Superior temporal gyrus (tissue), 1 donor: ENCODE measurements around the gene CFAP46.

Source experiments
- DNase-seq: peaks from one replicate; pipeline ENCODE4 v3.0.0-alpha.2; 2016; ENCODE audit errors: extremely low spot score

CFAP46 gene

DNA sequence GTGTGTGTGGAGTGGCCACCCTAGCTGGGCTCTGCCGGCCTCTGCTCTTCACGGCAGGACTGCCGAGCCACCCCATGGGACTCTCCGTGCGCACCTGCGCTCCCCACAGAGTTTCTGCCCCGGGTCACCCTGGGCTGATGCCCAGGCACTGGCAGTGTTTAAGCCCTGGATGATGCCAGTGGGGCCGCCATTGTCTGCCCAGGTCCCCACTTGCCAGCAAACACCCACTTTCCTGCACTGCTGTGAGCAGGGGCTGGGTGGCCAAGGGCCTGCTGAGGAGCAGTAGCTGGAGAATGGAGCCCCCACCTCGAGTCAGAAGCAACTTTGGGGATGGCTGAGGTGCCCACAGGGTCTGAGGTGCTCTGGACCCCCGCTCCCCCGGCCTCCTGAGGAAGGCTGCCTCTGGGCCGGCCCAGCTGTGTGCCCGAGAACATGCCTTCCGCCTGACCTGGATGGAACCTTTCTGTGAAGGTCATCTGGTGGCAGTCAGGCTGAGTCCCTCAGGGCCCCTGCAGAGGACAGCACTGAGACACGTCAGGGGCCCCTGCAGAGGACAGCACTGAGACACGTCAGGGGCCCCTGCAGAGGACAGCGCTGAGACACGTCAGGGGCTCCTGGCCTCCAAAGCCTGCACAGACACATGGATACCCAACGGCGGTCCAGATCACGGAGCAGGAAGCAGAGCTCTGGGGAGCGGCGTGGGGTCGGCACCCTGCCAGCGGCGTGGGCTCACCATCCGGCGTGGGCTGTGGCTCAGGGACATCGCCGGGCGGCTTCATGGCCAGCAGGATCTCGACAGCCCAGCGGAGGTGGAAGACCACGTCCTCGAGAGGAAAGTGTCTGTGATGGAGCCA lies 62.0 kb downstream of the CFAP46 start:
- no peak for DNase-seq

DNA sequence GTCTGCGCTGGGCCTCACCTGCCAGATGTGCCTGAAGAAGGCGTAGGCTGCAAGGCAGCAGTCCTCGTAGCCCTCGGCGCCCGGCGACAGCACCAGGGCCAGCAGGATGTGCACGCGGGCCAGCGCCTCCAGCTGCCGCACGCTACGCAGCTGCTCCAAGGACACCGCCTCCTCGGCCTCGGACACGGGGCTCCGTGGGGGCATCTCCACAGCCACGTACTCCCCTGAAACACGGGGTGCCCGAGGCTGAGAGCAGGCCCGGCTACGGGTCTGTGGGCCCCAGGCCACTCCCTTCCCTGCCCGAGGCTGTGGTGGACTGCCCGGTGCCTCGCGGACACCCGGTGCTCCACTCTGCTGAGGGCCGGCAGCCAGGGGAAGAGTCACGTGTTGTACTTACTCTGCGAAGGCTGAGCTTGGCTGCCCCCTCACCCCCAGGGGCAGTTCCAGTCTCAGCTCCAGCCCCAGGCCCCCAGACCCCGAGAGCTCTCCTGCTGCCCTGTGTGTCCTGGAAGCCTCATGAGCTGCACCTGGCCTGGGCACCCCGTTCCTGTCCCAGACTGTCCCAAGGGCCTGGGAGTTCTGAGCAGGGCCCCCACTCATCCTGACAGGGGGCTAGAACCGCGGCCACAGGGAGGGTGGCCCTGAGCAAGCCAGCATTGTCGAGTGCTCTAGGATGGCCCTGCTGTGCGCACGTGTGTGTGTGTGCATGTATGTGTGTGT lies 62.8 kb downstream of the CFAP46 start:
- no peak for DNase-seq

DNA sequence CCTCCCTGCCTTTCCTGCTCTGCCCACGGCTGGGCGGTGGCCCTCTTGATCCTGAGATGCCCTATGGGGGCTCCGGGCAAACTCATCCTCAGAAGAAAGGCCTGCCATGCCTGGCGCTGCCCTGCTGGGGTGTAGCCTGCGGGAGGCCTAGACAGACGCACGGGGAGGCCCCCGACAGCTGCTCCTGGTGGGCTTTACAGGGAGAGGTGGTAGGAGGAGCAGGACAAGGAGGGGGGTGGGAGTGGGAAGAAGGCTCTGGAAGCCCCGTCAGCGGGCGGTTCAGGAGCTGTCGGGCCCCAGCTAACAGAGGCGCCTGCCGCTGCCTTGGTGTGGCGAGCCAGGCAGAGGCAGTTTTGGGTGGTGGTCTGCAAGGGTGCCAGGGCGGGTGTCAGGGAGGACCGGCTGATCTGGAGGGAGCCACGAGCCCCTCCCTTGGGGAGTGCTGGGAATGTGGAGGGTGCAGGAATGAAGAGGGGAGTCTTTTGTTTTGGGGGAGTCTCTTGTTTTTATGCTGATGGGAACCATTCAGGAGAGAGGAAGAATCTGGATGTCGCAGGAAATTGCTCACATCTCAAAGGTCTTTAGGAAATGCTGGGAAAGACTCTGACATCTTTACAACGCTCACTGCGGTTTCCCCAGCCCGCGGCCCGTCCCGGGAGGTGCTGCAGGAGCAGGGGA lies 63.5 kb downstream of the CFAP46 start:
- DNase-seq: no peak

GRCh38 chr10:132878091-132878729 lies 64.2 kb downstream of the CFAP46 start:
- no peak for DNase-seq

DNA sequence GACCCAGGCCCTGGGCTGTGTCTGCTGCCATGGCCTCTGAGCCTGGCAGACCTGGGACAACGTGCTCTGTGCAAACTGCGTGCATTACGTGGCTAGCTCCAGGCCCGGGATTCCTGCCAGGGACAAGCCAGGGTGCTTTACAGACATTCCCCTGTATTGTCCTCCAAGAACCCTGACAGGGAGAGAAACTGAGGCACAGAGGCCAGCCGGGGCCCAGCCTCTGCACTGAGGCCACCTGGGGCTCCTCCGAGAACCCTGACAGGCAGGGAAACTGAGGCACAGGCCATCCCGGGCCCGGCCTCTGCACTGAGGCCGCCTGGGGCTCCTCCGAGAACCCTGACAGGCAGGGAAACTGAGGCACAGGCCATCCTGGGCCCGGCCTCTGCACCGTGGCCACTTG lies 64.9 kb downstream of the CFAP46 start:
- no peak for DNase-seq

DNA sequence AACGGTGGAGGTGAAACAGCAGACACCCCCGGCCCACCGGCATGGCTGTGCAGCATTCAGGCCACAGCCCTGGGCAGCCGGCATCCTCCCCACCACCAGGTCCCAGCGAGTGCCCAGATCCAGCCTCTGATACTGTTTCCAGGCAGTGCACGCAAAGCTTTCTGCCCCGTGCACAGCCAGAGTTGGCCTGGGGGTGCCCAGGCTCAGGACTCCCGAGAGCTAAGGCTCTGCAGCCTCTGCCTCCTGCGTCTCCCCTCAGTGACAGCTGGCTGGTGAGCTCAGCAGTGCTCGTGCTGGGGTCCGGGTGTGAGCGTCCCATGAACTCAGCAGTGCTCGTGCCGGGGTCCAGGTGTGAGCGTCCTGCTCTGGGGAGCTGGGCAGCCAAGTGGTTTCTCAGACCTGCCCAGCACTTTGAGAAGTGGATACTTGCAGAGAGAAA lies 65.4 kb downstream of the CFAP46 start:
- DNase-seq: no peak

DNA sequence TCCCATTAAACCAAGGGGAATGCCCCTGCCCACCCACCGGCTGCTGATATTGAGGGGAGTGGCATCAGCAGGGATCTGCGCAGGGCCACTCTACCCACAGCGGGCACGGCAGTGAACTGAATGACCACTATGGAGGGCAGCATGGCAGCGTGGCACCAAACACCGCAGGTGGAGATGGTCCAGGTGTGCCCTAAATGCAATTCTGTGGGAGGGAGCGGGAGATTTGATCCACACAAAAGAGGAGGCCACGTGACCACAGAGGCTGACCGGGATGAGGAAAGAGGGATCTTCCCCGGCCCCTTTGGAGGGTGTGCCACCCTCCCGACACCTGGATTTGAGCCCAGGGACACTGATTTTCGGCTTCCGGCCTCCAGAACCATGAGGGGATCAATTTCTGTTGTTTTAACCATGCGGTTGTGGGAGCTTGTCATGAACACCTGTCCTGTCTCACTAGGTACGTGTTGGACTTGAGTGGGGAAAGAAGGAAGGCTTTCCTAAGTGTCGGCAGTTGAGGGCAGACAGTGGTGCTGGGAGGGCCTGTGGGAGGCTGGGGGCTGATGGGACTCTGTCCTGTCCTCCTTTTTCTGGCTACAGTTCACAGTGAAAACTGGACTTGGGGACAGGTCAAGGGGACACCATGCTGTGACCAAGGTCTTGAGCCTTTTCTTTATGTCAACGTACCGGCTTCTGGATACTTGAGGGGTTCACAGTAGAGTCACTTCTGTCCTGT lies 66.1 kb downstream of the CFAP46 start:
- DNase-seq: no peak

- DNase-seq: no peak
Observed at GRCh38 chr10:132875435-132875834, 66.9 kb downstream of the CFAP46 start.

GRCh38 chr10:132873395-132873794 lies 69.0 kb downstream of the CFAP46 start:
- DNase-seq: no peak

GRCh38 chr10:132872658-132873057 lies 69.7 kb downstream of the CFAP46 start:
- no peak for DNase-seq

GRCh38 chr10:132870426-132870825 lies 71.9 kb downstream of the CFAP46 start:
- DNase-seq: no peak

DNA sequence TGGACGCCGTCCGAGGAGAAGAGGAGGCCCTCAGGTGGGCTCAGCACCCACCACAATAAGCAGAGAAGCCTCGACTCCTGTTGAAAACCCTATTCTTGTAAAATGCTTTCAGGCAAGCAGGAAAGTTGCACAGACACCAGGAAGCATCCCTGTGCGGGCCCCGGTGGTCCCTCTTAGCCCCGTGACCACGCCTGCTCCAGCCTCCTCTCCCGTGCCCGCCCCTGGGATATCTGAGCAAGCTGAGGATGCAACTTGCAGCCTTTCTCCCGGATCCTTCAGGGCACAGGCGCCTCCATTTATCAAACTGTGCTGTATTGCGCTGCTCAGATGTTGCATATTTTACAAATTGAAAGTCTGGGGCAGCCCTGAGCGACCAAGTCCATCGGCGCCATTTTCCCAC lies 72.7 kb downstream of the CFAP46 start:
- DNase-seq: no peak

GRCh38 chr10:132868995-132869394 lies 73.4 kb downstream of the CFAP46 start:
- no peak for DNase-seq

- DNase-seq: no peak
Observed at GRCh38 chr10:132867801-132868644, 74.3 kb downstream of the CFAP46 start.

GRCh38 chr10:132866601-132867381 lies 75.6 kb downstream of the CFAP46 start:
- no peak for DNase-seq

DNA sequence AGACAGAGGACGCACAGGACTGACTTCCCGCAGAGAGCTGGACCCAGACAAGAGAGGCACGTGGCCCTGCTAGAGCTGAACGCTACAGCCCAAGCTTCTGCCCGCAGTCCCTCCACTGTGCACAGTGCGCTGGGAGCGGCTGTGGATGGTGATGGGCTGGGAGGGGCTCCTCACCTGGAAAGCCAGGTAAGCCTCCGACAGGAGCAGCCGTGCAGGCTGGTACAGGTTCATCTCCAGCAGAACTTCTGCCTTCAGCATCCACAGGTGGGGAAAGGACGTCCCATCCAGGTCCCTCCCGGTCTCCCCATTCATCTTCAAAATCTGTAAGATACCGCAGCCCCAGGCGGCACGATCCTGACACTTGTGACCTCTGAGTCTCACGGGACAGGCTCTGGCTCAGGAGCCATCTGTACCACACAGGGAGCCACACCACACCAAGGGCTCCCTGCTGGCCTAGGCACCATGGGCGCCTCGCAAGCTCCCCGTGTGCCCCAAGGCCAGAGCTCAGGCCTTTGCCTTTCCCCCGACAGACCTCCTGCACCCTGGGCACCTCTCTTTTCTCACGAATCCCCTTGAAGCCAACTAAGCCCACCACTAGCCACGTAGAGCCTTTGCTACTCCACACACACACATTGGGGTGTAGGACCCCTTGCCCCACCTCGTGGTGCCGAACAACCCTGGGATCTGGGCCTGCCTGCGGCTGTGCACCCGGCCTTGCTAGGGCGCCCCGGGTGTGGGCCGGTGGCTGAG lies 76.3 kb downstream of the CFAP46 start:
- DNase-seq: no peak

DNA sequence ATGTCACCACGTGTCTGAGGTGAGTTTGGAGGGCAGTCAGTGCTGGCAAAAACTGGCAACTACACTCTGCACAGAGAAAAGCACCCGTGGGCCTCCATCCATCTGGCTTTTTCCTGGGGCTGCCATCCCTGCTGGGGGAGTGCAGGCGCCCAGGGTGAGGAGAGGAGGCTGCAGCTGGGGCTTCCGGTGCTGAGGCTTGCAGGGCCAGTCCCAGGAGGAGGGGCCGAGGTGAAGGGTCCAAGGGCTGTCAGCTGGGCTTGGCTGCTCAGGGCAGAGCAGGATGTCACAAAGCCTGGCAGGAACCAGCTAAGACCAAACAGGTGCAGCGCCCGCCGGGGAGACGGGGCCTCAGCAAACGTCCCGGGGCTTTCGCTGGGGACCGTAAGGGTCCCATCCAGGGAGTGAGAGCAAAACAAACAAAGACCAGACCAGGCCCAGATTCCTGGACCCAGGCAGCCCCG lies 77.2 kb downstream of the CFAP46 start:
- no peak for DNase-seq

DNA sequence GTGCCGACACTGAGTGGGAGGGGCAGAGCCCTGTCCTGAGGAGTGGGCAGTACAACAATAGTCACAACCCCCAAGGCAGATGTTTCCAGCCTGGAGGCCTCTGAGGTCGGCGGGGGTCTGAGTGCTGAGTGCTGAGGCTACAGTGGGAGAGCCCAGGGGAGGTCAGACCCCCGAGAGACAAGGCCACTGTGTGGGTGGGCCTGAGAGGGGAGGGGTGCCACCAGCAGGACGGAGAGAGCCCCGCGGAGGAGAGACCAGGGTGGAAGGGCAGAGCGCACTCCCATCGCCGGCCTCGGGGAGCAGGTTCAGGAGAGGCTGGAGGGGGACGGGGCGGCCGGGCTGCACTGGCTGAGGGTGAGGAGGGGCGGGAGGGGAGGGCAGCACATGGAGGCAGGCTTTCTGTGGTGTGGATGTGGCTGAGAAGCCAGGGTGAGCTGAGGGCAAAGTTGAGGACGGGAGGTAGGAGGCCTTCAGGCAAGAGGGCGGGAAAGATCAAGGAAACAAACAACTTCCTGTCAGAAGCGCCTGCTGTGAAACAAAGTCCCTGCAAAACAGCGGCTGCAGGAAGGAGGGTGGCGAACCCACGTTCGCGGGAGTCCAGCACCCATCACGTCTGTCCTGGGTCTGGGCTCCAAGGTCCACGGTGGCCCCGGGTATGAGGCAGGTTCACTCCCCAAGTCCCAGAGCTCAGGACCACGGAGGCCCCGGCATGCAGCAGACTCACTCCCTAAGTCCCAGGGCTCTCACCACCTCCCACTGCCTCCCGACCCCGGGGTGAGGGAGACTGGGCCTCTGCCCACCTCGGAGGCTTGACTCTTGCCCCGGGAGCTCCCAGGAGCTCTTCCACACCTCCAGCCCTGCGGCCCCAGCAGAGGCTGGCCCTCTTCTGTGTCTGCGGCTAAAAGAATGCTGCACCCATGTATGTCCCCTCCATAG lies 79.6 kb downstream of the CFAP46 start:
- no peak for DNase-seq
